Transverse colon (tissue), 4 donors: ENCODE data around the gene LEMD3.

ENCODE experiments used
- POLR2A ChIP-seq: fragments of 450-650 bp; IDR thresholded peaks from one replicate; pipeline ENCODE4 v1.6.1; 2016; ENCODE audit warnings: antibody characterized with exemption, mild to moderate bottlenecking, moderate library complexity
- POLR2AphosphoS5 ChIP-seq, 3 donors: sonication (generic); formaldehyde crosslinking; IDR thresholded peaks; one replicate each; pipeline ENCODE4 v1.6.1; 2016; ENCODE audit warnings: antibody characterized with exemption in 3 of 3
- TF ChIP-seq, protein P1 (sequence below), 5 experiments: fragments of 200-600 bp in 3 of 5; fragments of 450-650 bp in 2 of 5; sonication (generic) in 3 of 5; IDR thresholded peaks; 1 replicate in 2 of 5; 2 replicates in 3 of 5; pipeline ENCODE4 v1.5.1; 2016 to 2017; ENCODE audit warnings: antibody characterized with exemption in 5 of 5, inconsistent platforms in 3 of 5, mild to moderate bottlenecking in 2 of 5, moderate library complexity in 1 of 5

DNA sequence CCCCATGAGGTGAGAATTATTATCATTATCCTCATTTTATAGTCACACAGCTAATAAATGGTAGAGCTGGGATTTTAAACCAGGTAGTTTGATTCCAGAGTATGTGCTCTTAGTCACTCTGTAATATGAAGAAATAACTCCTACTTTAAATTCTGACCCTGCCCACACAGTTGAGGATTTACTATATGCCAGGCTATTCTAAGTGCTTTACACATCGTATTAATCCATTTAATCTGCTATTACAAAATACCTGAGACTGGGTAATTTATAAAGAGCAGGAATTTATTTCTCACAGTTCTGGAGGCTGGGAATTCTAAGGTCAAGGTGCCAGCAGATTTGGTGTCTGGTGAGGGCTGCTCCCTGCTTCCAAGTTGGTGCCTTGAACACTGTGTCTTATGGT, 28.6 kb upstream of the LEMD3 start:
- TF ChIP-seq POLR2A (no peak), POLR2AphosphoS5 (IDR thresholded peaks at IDR 0.05) (no peak)
- TF ChIP-seq, protein P1, sequence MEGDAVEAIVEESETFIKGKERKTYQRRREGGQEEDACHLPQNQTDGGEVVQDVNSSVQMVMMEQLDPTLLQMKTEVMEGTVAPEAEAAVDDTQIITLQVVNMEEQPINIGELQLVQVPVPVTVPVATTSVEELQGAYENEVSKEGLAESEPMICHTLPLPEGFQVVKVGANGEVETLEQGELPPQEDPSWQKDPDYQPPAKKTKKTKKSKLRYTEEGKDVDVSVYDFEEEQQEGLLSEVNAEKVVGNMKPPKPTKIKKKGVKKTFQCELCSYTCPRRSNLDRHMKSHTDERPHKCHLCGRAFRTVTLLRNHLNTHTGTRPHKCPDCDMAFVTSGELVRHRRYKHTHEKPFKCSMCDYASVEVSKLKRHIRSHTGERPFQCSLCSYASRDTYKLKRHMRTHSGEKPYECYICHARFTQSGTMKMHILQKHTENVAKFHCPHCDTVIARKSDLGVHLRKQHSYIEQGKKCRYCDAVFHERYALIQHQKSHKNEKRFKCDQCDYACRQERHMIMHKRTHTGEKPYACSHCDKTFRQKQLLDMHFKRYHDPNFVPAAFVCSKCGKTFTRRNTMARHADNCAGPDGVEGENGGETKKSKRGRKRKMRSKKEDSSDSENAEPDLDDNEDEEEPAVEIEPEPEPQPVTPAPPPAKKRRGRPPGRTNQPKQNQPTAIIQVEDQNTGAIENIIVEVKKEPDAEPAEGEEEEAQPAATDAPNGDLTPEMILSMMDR (IDR thresholded peaks at IDR 0.05) = no peak
